GM04504 (cell line): ENCODE measurements around the gene SNX20.

ENCODE experiments used
- DNase-seq: peaks from one replicate; pipeline ENCODE4 v3.0.0-alpha.2; 2012; ENCODE audit warnings: low read depth

Gene SNX20

GRCh38 chr16:50657241-50657640 lies 23.9 kb downstream of the SNX20 start:
- DNase-seq = no peak

GRCh38 chr16:50655558-50656055 lies 25.5 kb downstream of the SNX20 start:
- no peak for DNase-seq

- no peak for DNase-seq
These were observed 27.2 kb downstream of the SNX20 start for GRCh38 chr16:50653633-50654519.

GRCh38 chr16:50652836-50653425 lies 28.2 kb downstream of the SNX20 start:
- DNase-seq = no peak

- DNase-seq = no peak
These were observed 29.2 kb downstream of the SNX20 start for GRCh38 chr16:50651835-50652438.

- no peak for DNase-seq
These were observed 34.8 kb downstream of the SNX20 start for GRCh38 chr16:50646345-50646744.

GRCh38 chr16:50645563-50646220 lies 35.4 kb downstream of the SNX20 start:
- DNase-seq = no peak

GRCh38 chr16:50644729-50645128 lies 36.4 kb downstream of the SNX20 start:
- no peak for DNase-seq

GRCh38 chr16:50644245-50644644 lies 36.9 kb downstream of the SNX20 start:
- no peak for DNase-seq

- no peak for DNase-seq
These were observed 37.9 kb downstream of the SNX20 start for GRCh38 chr16:50643192-50643591.

- DNase-seq = no peak
These were observed 38.8 kb downstream of the SNX20 start for GRCh38 chr16:50642349-50642748.

- DNase-seq = no peak
These were observed 39.3 kb downstream of the SNX20 start for GRCh38 chr16:50641818-50642187.

GRCh38 chr16:50640919-50641817 lies 39.9 kb downstream of the SNX20 start:
- no peak for DNase-seq

- no peak for DNase-seq
These were observed 40.7 kb downstream of the SNX20 start for GRCh38 chr16:50640391-50640790.

- DNase-seq = no peak
These were observed 42.1 kb downstream of the SNX20 start for GRCh38 chr16:50638816-50639670.

GRCh38 chr16:50637716-50638602 lies 43.2 kb downstream of the SNX20 start:
- no peak for DNase-seq

- DNase-seq = no peak
These were observed 44.2 kb downstream of the SNX20 start for GRCh38 chr16:50636753-50637374.

- DNase-seq = no peak
These were observed 45.4 kb downstream of the SNX20 start for GRCh38 chr16:50635505-50636392.
